Measurements from ENCODE around the gene CCL23.

Gene CCL23

GRCh38 chr17:36055921-36056520, 38.2 kb upstream of the CCL23 start (continued):
- TF ChIP-seq, protein P1, sequence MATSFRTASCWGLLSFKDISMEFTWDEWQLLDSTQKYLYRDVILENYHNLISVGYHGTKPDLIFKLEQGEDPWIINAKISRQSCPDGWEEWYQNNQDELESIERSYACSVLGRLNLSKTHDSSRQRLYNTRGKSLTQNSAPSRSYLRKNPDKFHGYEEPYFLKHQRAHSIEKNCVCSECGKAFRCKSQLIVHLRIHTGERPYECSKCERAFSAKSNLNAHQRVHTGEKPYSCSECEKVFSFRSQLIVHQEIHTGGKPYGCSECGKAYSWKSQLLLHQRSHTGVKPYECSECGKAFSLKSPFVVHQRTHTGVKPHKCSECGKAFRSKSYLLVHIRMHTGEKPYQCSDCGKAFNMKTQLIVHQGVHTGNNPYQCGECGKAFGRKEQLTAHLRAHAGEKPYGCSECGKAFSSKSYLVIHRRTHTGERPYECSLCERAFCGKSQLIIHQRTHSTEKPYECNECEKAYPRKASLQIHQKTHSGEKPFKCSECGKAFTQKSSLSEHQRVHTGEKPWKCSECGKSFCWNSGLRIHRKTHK (tag by site-specific recombination; IDR thresholded peaks at IDR 0.05) = no peak
- TF ChIP-seq ZBTB49 (tag by site-specific recombination; IDR thresholded peaks at IDR 0.05; ENCODE audit: low read depth) (no peak), ZNF660 (tag by site-specific recombination; IDR thresholded peaks at IDR 0.05) (no peak), ZNF114 (tag by site-specific recombination; IDR thresholded peaks at IDR 0.05) (no peak), EGR2 (tag by site-specific recombination; IDR thresholded peaks at IDR 0.05; ENCODE audit: low read depth) (no peak)
- TF ChIP-seq, protein P2, sequence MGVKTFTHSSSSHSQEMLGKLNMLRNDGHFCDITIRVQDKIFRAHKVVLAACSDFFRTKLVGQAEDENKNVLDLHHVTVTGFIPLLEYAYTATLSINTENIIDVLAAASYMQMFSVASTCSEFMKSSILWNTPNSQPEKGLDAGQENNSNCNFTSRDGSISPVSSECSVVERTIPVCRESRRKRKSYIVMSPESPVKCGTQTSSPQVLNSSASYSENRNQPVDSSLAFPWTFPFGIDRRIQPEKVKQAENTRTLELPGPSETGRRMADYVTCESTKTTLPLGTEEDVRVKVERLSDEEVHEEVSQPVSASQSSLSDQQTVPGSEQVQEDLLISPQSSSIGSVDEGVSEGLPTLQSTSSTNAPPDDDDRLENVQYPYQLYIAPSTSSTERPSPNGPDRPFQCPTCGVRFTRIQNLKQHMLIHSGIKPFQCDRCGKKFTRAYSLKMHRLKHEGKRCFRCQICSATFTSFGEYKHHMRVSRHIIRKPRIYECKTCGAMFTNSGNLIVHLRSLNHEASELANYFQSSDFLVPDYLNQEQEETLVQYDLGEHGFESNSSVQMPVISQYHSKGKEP (tag by site-specific recombination; IDR thresholded peaks at IDR 0.05) = no peak
- TF ChIP-seq, protein P3, sequence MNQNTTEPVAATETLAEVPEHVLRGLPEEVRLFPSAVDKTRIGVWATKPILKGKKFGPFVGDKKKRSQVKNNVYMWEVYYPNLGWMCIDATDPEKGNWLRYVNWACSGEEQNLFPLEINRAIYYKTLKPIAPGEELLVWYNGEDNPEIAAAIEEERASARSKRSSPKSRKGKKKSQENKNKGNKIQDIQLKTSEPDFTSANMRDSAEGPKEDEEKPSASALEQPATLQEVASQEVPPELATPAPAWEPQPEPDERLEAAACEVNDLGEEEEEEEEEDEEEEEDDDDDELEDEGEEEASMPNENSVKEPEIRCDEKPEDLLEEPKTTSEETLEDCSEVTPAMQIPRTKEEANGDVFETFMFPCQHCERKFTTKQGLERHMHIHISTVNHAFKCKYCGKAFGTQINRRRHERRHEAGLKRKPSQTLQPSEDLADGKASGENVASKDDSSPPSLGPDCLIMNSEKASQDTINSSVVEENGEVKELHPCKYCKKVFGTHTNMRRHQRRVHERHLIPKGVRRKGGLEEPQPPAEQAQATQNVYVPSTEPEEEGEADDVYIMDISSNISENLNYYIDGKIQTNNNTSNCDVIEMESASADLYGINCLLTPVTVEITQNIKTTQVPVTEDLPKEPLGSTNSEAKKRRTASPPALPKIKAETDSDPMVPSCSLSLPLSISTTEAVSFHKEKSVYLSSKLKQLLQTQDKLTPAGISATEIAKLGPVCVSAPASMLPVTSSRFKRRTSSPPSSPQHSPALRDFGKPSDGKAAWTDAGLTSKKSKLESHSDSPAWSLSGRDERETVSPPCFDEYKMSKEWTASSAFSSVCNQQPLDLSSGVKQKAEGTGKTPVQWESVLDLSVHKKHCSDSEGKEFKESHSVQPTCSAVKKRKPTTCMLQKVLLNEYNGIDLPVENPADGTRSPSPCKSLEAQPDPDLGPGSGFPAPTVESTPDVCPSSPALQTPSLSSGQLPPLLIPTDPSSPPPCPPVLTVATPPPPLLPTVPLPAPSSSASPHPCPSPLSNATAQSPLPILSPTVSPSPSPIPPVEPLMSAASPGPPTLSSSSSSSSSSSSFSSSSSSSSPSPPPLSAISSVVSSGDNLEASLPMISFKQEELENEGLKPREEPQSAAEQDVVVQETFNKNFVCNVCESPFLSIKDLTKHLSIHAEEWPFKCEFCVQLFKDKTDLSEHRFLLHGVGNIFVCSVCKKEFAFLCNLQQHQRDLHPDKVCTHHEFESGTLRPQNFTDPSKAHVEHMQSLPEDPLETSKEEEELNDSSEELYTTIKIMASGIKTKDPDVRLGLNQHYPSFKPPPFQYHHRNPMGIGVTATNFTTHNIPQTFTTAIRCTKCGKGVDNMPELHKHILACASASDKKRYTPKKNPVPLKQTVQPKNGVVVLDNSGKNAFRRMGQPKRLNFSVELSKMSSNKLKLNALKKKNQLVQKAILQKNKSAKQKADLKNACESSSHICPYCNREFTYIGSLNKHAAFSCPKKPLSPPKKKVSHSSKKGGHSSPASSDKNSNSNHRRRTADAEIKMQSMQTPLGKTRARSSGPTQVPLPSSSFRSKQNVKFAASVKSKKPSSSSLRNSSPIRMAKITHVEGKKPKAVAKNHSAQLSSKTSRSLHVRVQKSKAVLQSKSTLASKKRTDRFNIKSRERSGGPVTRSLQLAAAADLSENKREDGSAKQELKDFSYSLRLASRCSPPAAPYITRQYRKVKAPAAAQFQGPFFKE (tag by site-specific recombination; IDR thresholded peaks at IDR 0.05; ENCODE audit: borderline replicate concordance) = no peak
- TF ChIP-seq, protein P4, sequence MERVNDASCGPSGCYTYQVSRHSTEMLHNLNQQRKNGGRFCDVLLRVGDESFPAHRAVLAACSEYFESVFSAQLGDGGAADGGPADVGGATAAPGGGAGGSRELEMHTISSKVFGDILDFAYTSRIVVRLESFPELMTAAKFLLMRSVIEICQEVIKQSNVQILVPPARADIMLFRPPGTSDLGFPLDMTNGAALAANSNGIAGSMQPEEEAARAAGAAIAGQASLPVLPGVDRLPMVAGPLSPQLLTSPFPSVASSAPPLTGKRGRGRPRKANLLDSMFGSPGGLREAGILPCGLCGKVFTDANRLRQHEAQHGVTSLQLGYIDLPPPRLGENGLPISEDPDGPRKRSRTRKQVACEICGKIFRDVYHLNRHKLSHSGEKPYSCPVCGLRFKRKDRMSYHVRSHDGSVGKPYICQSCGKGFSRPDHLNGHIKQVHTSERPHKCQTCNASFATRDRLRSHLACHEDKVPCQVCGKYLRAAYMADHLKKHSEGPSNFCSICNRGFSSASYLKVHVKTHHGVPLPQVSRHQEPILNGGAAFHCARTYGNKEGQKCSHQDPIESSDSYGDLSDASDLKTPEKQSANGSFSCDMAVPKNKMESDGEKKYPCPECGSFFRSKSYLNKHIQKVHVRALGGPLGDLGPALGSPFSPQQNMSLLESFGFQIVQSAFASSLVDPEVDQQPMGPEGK (tag by site-specific recombination; IDR thresholded peaks at IDR 0.05) = no peak

DNA sequence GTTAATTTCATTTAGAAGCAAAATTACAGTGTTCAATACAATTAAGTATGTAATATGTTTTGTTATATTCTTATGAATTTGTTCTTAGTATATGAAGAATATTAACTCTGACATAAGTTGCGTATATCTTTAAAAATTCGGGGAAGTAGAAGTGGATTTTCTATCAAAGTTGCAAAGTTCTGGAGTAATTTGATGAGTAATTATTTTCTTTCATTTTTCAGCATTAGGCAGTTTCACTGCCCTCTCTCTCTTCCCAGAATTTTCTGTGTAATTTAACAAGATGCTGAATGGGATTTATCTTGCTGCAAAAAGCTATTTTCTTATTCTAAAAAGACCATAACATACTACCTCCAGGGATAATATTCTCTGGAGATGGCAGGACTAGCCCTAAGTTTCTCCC, 37.4 kb upstream of the CCL23 start:
- Histone ChIP-seq H3K9me3 (ENCODE audit: control insufficient read depth, insufficient read depth, low read depth, low read length) (no peaks in the 10 kb centered on the region; the same call in none of the 2 replicates), H3K4me3 (ENCODE audit: low read depth, low read length) (no peak overlapping the region), H3K36me3 (ENCODE audit: control insufficient read depth in 2 of 2, insufficient read depth in 1 of 2, low read length in 2 of 2) (no peaks in the 10 kb centered on the region), H3K4me1 (ENCODE audit: control insufficient read depth, insufficient read depth, low read length) (no peaks in the 10 kb centered on the region), H3K27ac (ENCODE audit: extremely low read depth, low read depth, low read length) (no peak overlapping the region)
- ChIA-PET POLR2A (no interaction called here), CTCF (interaction anchor here (6.1 kb wide), 1 partner anchor 17 kb away, joined by 42 read pairs; no protein-coding TSS in a partner anchor)
- TF ChIP-seq, protein P5, sequence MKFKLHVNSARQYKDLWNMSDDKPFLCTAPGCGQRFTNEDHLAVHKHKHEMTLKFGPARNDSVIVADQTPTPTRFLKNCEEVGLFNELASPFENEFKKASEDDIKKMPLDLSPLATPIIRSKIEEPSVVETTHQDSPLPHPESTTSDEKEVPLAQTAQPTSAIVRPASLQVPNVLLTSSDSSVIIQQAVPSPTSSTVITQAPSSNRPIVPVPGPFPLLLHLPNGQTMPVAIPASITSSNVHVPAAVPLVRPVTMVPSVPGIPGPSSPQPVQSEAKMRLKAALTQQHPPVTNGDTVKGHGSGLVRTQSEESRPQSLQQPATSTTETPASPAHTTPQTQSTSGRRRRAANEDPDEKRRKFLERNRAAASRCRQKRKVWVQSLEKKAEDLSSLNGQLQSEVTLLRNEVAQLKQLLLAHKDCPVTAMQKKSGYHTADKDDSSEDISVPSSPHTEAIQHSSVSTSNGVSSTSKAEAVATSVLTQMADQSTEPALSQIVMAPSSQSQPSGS (tag by site-specific recombination; IDR thresholded peaks at IDR 0.05; ENCODE audit: low read depth) = no peak
- TF ChIP-seq HOXC10 (CRISPR knock-in tag; IDR thresholded peaks at IDR 0.05) = no peak
- TF ChIP-seq, protein P3 (tag by site-specific recombination; IDR thresholded peaks at IDR 0.05; ENCODE audit: borderline replicate concordance) = no peak

Measured in HEK293 (cell line).